Parathyroid adenoma (tissue), 2 donors: Measurements from ENCODE around the gene WDHD1.
A peak's percentile ranks its signal among the peaks of the same experiment; 100 is the strongest.
"Not testable (repeated sequence)": the region's sequence is repeated elsewhere in the genome, so short reads cannot be mapped to it uniquely, and the experiment has no call there.

Source experiments
- H2AFZ ChIP-seq: fragments of 300-600 bp; sonication (generic); one replicate; pipeline ENCODE4 v1.7.0; 2017; ENCODE audit warnings: antibody characterized with exemption, mild to moderate bottlenecking
- H3K27ac ChIP-seq: fragments of 300-600 bp; sonication (generic); one replicate; pipeline ENCODE4 v1.7.0; 2017
- H3K27me3 ChIP-seq: fragments of 300-600 bp; sonication (generic); one replicate; pipeline ENCODE4 v1.7.0; 2017; ENCODE audit warnings: low read length; ENCODE audit not compliant: control insufficient read depth, insufficient read depth
- H3K36me3 ChIP-seq: fragments of 300-600 bp; sonication (generic); one replicate; pipeline ENCODE4 v1.7.0; 2017; ENCODE audit warnings: low read length; ENCODE audit not compliant: control insufficient read depth, insufficient read depth
- H3K4me1 ChIP-seq: fragments of 300-600 bp; sonication (generic); one replicate; pipeline ENCODE4 v1.7.0; 2017; ENCODE audit warnings: control low read depth
- H3K4me2 ChIP-seq: fragments of 300-600 bp; sonication (generic); one replicate; pipeline ENCODE4 v1.7.0; 2017; ENCODE audit warnings: low read length
- H3K4me3 ChIP-seq: fragments of 300-600 bp; sonication (generic); one replicate; pipeline ENCODE4 v1.7.0; 2017; ENCODE audit warnings: low read depth, low read length
- H3K79me2 ChIP-seq: fragments of 300-600 bp; sonication (generic); one replicate; pipeline ENCODE4 v1.7.0; 2017; ENCODE audit warnings: control low read depth
- H3K9ac ChIP-seq: fragments of 300-600 bp; sonication (generic); one replicate; pipeline ENCODE4 v1.7.0; 2017; ENCODE audit warnings: mild to moderate bottlenecking
- H3K9me3 ChIP-seq: fragments of 300-600 bp; sonication (generic); one replicate; pipeline ENCODE4 v1.7.0; 2017; ENCODE audit warnings: low read length; ENCODE audit not compliant: control insufficient read depth
- TF ChIP-seq, protein P1 (sequence below): fragments of 300-600 bp; sonication (generic); IDR thresholded peaks from one replicate; pipeline ENCODE4 v1.7.0; 2017; ENCODE audit warnings: antibody characterized with exemption, mild to moderate bottlenecking
- donor health status: primary hyperparathyroidism.

The WDHD1 gene

DNA sequence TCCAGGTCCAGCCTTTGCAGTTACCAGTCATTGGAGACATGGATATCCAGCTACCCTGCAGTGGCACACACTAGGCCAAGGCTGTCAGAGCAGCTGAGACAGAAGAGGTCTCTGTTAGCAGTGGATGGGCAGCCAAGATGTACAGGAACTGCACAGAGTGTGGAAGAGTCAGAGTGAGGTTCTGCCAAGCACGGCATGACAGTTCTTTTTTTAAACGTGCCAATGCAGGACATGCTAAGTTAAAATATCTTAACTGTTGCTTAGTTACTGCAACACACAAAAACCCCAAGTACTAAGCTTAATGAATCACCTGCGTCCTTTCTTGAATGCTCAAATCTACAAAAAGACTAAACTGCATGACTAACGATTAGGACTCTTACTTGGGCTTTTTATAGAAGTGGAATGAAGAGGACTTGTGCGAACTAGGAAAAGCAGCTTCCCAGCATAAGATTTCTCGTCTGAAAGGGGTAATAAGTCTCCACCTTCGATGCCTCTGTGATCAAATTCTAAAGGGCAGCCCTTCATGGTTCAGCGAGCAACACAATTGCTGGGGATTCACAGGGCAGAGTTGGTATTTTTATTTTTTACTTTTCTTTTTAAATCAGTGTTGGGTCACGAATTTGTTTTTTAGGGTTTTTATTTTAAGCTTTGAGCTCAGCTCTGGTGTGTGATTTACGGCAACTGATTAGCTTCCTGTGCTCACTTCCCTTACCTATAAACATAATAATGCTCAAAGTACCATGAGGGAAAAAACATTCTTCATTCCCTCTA is 45.2 kb upstream of the WDHD1 start:
- Histone ChIP-seq H3K4me3 (peak overlapping the region; percentile 7), H3K27ac (no peak overlapping the region), H3K27me3 (no peaks in the 10 kb centered on the region), H3K36me3 (no peaks in the 10 kb centered on the region), H3K4me1 (peaks cover 18% of the 10 kb centered on the region), H3K79me2 (no peaks in the 10 kb centered on the region), H3K9ac (no peak overlapping the region), H3K9me3 (no peaks in the 10 kb centered on the region), H3K4me2 (peak overlapping the region; percentile 5), H2AFZ (peak overlapping the region; percentile 71)
- TF ChIP-seq, protein P1, sequence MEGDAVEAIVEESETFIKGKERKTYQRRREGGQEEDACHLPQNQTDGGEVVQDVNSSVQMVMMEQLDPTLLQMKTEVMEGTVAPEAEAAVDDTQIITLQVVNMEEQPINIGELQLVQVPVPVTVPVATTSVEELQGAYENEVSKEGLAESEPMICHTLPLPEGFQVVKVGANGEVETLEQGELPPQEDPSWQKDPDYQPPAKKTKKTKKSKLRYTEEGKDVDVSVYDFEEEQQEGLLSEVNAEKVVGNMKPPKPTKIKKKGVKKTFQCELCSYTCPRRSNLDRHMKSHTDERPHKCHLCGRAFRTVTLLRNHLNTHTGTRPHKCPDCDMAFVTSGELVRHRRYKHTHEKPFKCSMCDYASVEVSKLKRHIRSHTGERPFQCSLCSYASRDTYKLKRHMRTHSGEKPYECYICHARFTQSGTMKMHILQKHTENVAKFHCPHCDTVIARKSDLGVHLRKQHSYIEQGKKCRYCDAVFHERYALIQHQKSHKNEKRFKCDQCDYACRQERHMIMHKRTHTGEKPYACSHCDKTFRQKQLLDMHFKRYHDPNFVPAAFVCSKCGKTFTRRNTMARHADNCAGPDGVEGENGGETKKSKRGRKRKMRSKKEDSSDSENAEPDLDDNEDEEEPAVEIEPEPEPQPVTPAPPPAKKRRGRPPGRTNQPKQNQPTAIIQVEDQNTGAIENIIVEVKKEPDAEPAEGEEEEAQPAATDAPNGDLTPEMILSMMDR: no peak

DNA sequence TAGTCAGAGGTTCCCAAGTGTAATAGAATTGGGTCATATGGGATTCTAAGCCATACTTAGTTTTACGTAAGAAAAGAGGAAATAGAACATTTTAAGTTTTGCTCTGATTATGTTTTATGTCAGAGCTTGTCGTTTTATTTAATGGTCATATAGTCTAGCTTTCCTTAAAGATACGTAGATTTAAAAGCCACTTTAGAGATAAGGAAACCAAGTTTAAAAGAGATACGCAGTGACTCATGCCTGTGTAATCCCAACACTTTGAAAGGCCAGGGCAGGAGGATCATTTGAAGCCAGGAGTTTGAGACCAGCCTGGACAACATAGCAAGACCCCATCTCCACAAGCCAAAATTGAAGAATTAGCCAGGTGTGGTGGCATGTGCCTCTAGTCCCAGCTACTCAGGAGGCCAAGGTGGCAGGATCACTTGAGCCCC is 44.1 kb upstream of the WDHD1 start:
- peaks cover 21% of the 10 kb centered on the region for H3K4me1 ChIP-seq
- H3K9ac ChIP-seq: no peak overlapping the region
- H2AFZ ChIP-seq: no peak overlapping the region
- no peak overlapping the region for H3K4me2 ChIP-seq
- H3K79me2 ChIP-seq: no peaks in the 10 kb centered on the region
- H3K27ac ChIP-seq: no peak overlapping the region
- H3K36me3 ChIP-seq: no peaks in the 10 kb centered on the region
- H3K27me3 ChIP-seq: no peaks in the 10 kb centered on the region
- H3K9me3 ChIP-seq: no peaks in the 10 kb centered on the region
- TF ChIP-seq, protein P1: no peak
- no peak overlapping the region for H3K4me3 ChIP-seq

DNA sequence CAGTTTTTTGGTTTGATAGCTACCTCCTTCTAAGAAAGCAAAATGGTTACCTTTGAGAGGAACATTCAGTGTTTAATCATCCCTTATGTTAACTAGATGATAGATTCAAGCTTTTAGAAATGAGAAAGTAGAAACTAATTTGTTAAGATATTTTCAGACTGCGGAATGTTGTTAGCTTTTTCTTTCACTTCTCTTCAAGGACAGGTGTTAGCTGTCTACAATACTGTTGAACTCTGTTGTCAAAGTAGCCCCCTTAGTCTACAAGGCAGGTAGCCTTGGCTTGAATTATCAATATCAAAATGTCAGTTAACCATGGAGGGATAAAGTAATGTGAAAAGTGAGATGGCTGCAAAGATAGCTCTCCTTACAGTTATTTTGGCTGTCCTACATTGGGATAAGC is 39.3 kb upstream of the WDHD1 start:
- no peaks in the 10 kb centered on the region for H3K27me3 ChIP-seq
- no peak overlapping the region for H3K4me2 ChIP-seq
- H3K36me3 ChIP-seq: no peaks in the 10 kb centered on the region
- no peak overlapping the region for H2AFZ ChIP-seq
- no peak overlapping the region for H3K9ac ChIP-seq
- no peak overlapping the region for H3K4me3 ChIP-seq
- H3K79me2 ChIP-seq: no peaks in the 10 kb centered on the region
- H3K27ac ChIP-seq: no peak overlapping the region
- TF ChIP-seq, protein P1: no peak
- peaks cover 13% of the 10 kb centered on the region for H3K4me1 ChIP-seq
- no peaks in the 10 kb centered on the region for H3K9me3 ChIP-seq

DNA sequence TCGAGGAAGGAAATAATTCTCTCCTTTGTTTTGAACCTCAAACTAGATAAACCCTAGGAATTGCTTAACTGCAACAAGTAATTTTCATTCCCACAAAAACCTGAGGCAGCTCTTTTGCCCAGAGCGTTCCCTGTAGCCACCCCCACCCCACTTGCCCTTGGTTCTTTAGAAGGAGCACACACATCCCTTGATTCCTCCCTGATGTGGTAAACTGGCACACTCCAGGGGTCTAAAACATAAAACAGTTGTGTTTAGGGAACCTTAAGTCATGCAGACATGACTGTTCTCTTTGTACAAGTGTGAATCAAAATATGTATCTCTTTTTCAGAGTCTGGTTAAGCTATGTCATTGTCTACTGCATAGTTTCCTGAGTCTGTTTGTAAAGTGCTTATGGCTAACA is 38.5 kb upstream of the WDHD1 start:
- H3K27me3 ChIP-seq: no peaks in the 10 kb centered on the region
- H3K9me3 ChIP-seq: no peaks in the 10 kb centered on the region
- H3K36me3 ChIP-seq: no peaks in the 10 kb centered on the region
- TF ChIP-seq, protein P1: no peak
- no peaks in the 10 kb centered on the region for H3K79me2 ChIP-seq
- no peak overlapping the region for H3K27ac ChIP-seq
- no peak overlapping the region for H2AFZ ChIP-seq
- H3K4me3 ChIP-seq: no peak overlapping the region
- H3K4me2 ChIP-seq: no peak overlapping the region
- H3K9ac ChIP-seq: no peak overlapping the region
- H3K4me1 ChIP-seq: peaks cover 11% of the 10 kb centered on the region

DNA sequence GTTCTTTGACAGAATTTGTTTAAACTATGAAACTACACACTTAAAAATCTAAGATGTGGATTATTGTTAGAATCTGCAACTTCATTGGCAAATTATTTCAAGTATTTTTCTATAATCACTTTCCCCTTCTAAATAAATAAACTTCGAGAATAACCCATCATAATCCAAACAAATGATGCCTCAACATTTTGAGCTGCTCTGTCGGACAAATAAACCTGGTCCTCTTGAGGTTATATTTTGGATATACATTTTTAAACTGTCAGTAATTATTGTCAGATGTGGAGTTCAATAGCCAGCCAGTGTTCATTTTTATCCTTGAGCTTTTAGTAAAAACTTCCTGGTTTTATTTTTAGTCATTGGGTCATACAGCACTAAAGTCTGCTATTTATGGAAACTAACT is 38.0 kb upstream of the WDHD1 start:
- H3K79me2 ChIP-seq, H2AFZ ChIP-seq, H3K9ac ChIP-seq, H3K27me3 ChIP-seq, H3K4me2 ChIP-seq, H3K4me1 ChIP-seq, H3K36me3 ChIP-seq, H3K4me3 ChIP-seq, H3K9me3 ChIP-seq, H3K27ac ChIP-seq: not testable (repeated sequence)
